HFFc6 (cell line): ENCODE data around the gene TMEM182. TPM values are rescaled to one million over a fixed set of nuclear protein-coding genes. Genes with fewer than 3 reads are reported as not detected.

Experiments used
- DNase-seq: peaks from one replicate; pipeline ENCODE4 v3.0.0-alpha.2; 2018
- H3K27ac Mint-ChIP-seq: 2 replicates; pipeline ENCODE4 v1.8.0; 2020; ENCODE audit warnings: mild to moderate bottlenecking, mixed read lengths
- H3K27me3 Mint-ChIP-seq: 2 replicates; pipeline ENCODE4 v1.8.0; 2021; ENCODE audit warnings: mild to moderate bottlenecking, moderate library complexity, mixed read lengths; ENCODE audit not compliant: insufficient read depth
- H3K36me3 Mint-ChIP-seq: 2 replicates; pipeline ENCODE4 v1.8.0; 2021; ENCODE audit warnings: low read depth, mixed read lengths
- H3K4me1 Mint-ChIP-seq: 2 replicates; pipeline ENCODE4 v1.8.0; 2020; ENCODE audit warnings: low read depth, mixed read lengths
- H3K4me3 Mint-ChIP-seq: 2 replicates; pipeline ENCODE4 v1.8.0; 2020; ENCODE audit warnings: mild to moderate bottlenecking, moderate library complexity, mixed read lengths
- H3K9me3 Mint-ChIP-seq: 2 replicates; pipeline ENCODE4 v1.8.0; 2020; ENCODE audit warnings: mild to moderate bottlenecking, mixed read lengths
- CTCF ChIP-seq: fragments of 200-600 bp; sonication (generic); IDR thresholded peaks from 2 replicates; pipeline ENCODE4 v1.5.0; 2021; ENCODE audit warnings: antibody characterized with exemption, mild to moderate bottlenecking
- total RNA-seq, 6 experiments: library from RNA; stranded (reverse); fragmentation: NEBNext Ultra II Directional; extraction: Animal tissue kit (Norgen Biotek cat#: 25700); gene quantifications; 2 replicates in 1 of 6; 3 replicates in 5 of 6; pipeline ENCODE4 v1.2.3, GENCODE V29; 2021

TMEM182 gene
- total RNA-seq, 6 experiments from 2014 or later = 2.0 to 4.2 (median 2.5) TPM

- no peak for TF ChIP-seq CTCF
- Mint-ChIP-seq H3K27ac (no peak overlapping the region), H3K4me3 (no peak overlapping the region), H3K4me1 (no peaks in the 10 kb centered on the region), H3K9me3 (peaks cover 21% of the 10 kb centered on the region), H3K27me3 (no peaks in the 10 kb centered on the region), H3K36me3 (peaks cover 22% of the 10 kb centered on the region)
- DNase-seq = no peak
These were observed 34.5 kb downstream of the TMEM182 start for GRCh38 chr2:102796337-102796736.

GRCh38 chr2:102797486-102797885 is 35.7 kb downstream of the TMEM182 start:
- H3K27ac Mint-ChIP-seq = no peak overlapping the region
- DNase-seq = no peak
- no peak overlapping the region for H3K4me3 Mint-ChIP-seq
- peaks cover 2% of the 10 kb centered on the region; the same call in 1 of the 2 replicates for H3K27me3 Mint-ChIP-seq
- peaks cover 23% of the 10 kb centered on the region for H3K36me3 Mint-ChIP-seq
- peaks cover 31% of the 10 kb centered on the region for H3K9me3 Mint-ChIP-seq
- no peak for TF ChIP-seq CTCF
- H3K4me1 Mint-ChIP-seq = no peaks in the 10 kb centered on the region

- H3K4me1 Mint-ChIP-seq = no peaks in the 10 kb centered on the region
- no peak overlapping the region for H3K27ac Mint-ChIP-seq
- DNase-seq = no peak
These were observed 36.4 kb downstream of the TMEM182 start for GRCh38 chr2:102798181-102798580.

GRCh38 chr2:102801098-102801718 is 39.4 kb downstream of the TMEM182 start:
- Mint-ChIP-seq H3K27me3 (peaks cover 2% of the 10 kb centered on the region; the same call in 1 of the 2 replicates), H3K36me3 (peaks cover 23% of the 10 kb centered on the region), H3K27ac (no peak overlapping the region), H3K4me1 (no peaks in the 10 kb centered on the region), H3K4me3 (no peak overlapping the region), H3K9me3 (peaks cover 33% of the 10 kb centered on the region)
- no peak for TF ChIP-seq CTCF
- DNase-seq = no peak

More at GRCh38 chr2:102798181-102798580, 36.4 kb downstream of the TMEM182 start:
- no peak for TF ChIP-seq CTCF
- Mint-ChIP-seq H3K36me3 (peaks cover 23% of the 10 kb centered on the region), H3K27me3 (peaks cover 2% of the 10 kb centered on the region; the same call in 1 of the 2 replicates), H3K4me3 (no peak overlapping the region), H3K9me3 (peaks cover 33% of the 10 kb centered on the region)

GRCh38 chr2:102801858-102802699 is 40.2 kb downstream of the TMEM182 start:
- no peak overlapping the region for H3K4me3 Mint-ChIP-seq
- peaks cover 2% of the 10 kb centered on the region; the same call in 1 of the 2 replicates for H3K27me3 Mint-ChIP-seq
- no peak overlapping the region for H3K27ac Mint-ChIP-seq
- H3K9me3 Mint-ChIP-seq = peaks cover 33% of the 10 kb centered on the region
- no peaks in the 10 kb centered on the region for H3K4me1 Mint-ChIP-seq
- TF ChIP-seq CTCF = no peak
- DNase-seq = no peak
- H3K36me3 Mint-ChIP-seq = peaks cover 23% of the 10 kb centered on the region
